CD4-positive, CD25-positive, alpha-beta regulatory T cell (primary cell): ENCODE measurements around the gene PCCA. TPM values are rescaled to one million over a fixed set of nuclear protein-coding genes. Genes with fewer than 3 reads are reported as not detected.

Experiments
- ATAC-seq, 2 donors: fragments of 150-1000 bp; cut with Tn5 transposase; one replicate each; pipeline ENCODE4 v1.10.0; 2021; ENCODE audit warnings: low read depth in 2 of 2, moderate number of reproducible peaks in 2 of 2, moderate library complexity in 1 of 2
- DNase-seq, 3 donors: peaks; one replicate each; pipeline versions ENCODE4 v3.0.0 to v3.0.0-alpha.2; 2012 to 2022; ENCODE audit warnings: mixed read lengths in 1 of 3
- H3K27ac ChIP-seq: one replicate; pipeline ENCODE4 v1.7.0; 2013; ENCODE audit warnings: mild to moderate bottlenecking, low read length; ENCODE audit not compliant: insufficient read depth, poor library complexity, severe bottlenecking
- H3K27me3 ChIP-seq: one replicate; pipeline ENCODE4 v1.7.0; 2013; ENCODE audit warnings: low read length; ENCODE audit not compliant: control insufficient read depth, insufficient read depth
- H3K36me3 ChIP-seq: one replicate; pipeline ENCODE4 v1.7.0; 2013; ENCODE audit warnings: mild to moderate bottlenecking, low read length, moderate library complexity; ENCODE audit not compliant: control insufficient read depth, insufficient read depth
- H3K4me1 ChIP-seq: 2 replicates; pipeline ENCODE4 v1.7.0; 2013; ENCODE audit warnings: mild to moderate bottlenecking, low read length; ENCODE audit not compliant: insufficient read depth, control insufficient read depth, poor library complexity, severe bottlenecking
- H3K4me3 ChIP-seq: one replicate; pipeline ENCODE4 v1.7.0; 2013; ENCODE audit warnings: low read depth, mild to moderate bottlenecking, low read length, moderate library complexity
- H3K9me3 ChIP-seq, 2 experiments: 1 replicate in 1 of 2; 2 replicates in 1 of 2; pipeline ENCODE4 v1.7.0; 2013; ENCODE audit warnings: low read length in 2 of 2, mild to moderate bottlenecking in 1 of 2, moderate library complexity in 1 of 2; ENCODE audit not compliant: control insufficient read depth in 2 of 2
- H3K27ac Mint-ChIP-seq, 3 donors: one replicate each; pipeline ENCODE4 v1.8.0; 2020 to 2022; ENCODE audit warnings: mild to moderate bottlenecking in 3 of 3, mixed read lengths in 3 of 3, moderate library complexity in 2 of 3
- H3K27me3 Mint-ChIP-seq: one replicate; pipeline ENCODE4 v1.8.0; 2022; ENCODE audit warnings: mild to moderate bottlenecking, mixed read lengths
- H3K36me3 Mint-ChIP-seq: one replicate; pipeline ENCODE4 v1.8.0; 2020; ENCODE audit warnings: mixed read lengths
- H3K4me1 Mint-ChIP-seq, 4 donors: one replicate each; pipeline ENCODE4 v1.8.0; 2020 to 2022; ENCODE audit warnings: mixed read lengths in 4 of 4, mild to moderate bottlenecking in 1 of 4
- H3K4me3 Mint-ChIP-seq, 4 donors: one replicate each; pipeline ENCODE4 v1.8.0; 2020 to 2022; ENCODE audit warnings: mild to moderate bottlenecking in 4 of 4, mixed read lengths in 4 of 4, moderate library complexity in 3 of 4
- H3K9me3 Mint-ChIP-seq, 7 donors: one replicate each; pipeline ENCODE4 v1.8.0; 2020 to 2022; ENCODE audit warnings: mixed read lengths in 7 of 7, mild to moderate bottlenecking in 3 of 7, moderate library complexity in 2 of 7
- polyA plus RNA-seq, 4 donors: library from polyadenylated mRNA; unstranded; fragments of 300-500 nt; fragmentation: Illumina TruSeq; gene quantifications; one replicate each; pipeline ENCODE4 v1.2.3, GENCODE V29; 2021
- total RNA-seq: library from RNA; stranded (reverse); gene quantifications from one replicate; pipeline ENCODE4 v1.2.3, GENCODE V29; 2022

PCCA gene
- total and polyA plus RNA-seq, 5 donors from 2014 or later, result 8.0 to 14.8 (median 10.4) TPM

- DNase-seq, result no peak
- Mint-ChIP-seq H3K4me3 (no peak overlapping the region), H3K36me3 (peaks cover 20% of the 10 kb centered on the region), H3K4me1 (peaks cover 10 to 16% (median 12%) of the 10 kb centered on the region in 4 donors), H3K9me3 (peaks cover 0 to 2% (median 1%) of the 10 kb centered on the region in 7 donors), H3K27me3 (no peaks in the 10 kb centered on the region), H3K27ac (no peak overlapping the region)
- Histone ChIP-seq H3K4me3 (no peak overlapping the region), H3K27me3 (no peaks in the 10 kb centered on the region), H3K36me3 (no peaks in the 10 kb centered on the region), H3K4me1 (no peaks in the 10 kb centered on the region), H3K9me3 (peaks cover 2 to 5% of the 10 kb centered on the region in 2 experiments), H3K27ac (no peak overlapping the region)
- ATAC-seq, result no peak
These were observed 250.6 kb downstream of the PCCA start for GRCh38 chr13:100339411-100339940.

DNA sequence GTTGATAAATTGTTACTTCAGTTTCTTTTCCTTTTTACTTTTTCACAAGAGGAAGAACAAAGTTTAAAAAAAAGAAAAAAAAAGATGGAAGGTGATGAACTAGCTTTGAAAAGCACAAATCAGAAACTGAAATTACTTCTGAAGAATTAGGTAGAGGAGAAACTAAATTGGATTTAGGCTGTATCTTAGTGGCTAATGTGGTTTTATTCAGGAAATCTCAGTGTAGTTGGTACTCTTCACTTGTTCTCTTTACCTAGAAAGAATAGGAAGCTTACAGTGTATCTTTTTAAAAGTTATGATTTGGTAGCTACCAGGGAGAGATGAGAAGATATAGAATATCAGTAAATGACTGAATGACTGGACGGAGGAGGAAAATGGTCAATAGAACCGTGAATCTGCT lies 252.0 kb downstream of the PCCA start:
- H3K4me1 ChIP-seq, result no peaks in the 10 kb centered on the region
- no peaks in the 10 kb centered on the region for H3K9me3 ChIP-seq
- H3K27ac Mint-ChIP-seq, result no peak overlapping the region
- H3K9me3 Mint-ChIP-seq, result no peaks in the 10 kb centered on the region
- no peak overlapping the region for H3K27ac ChIP-seq
- H3K27me3 Mint-ChIP-seq, result no peaks in the 10 kb centered on the region
- no peaks in the 10 kb centered on the region for H3K27me3 ChIP-seq
- DNase-seq (peak in 1 of 3 donors; percentile 19), ATAC-seq (no peak)
- peaks cover 10 to 16% (median 12%) of the 10 kb centered on the region in 4 donors for H3K4me1 Mint-ChIP-seq
- no peaks in the 10 kb centered on the region for H3K36me3 ChIP-seq
- H3K4me3 ChIP-seq, result no peak overlapping the region
- peaks cover 17% of the 10 kb centered on the region for H3K36me3 Mint-ChIP-seq
- H3K4me3 Mint-ChIP-seq, result no peak overlapping the region

- H3K27ac Mint-ChIP-seq, result no peak overlapping the region
- ATAC-seq, result no peak
These were observed 252.4 kb downstream of the PCCA start for GRCh38 chr13:100341327-100341726.

GRCh38 chr13:100344544-100344943 lies 255.7 kb downstream of the PCCA start:
- H3K4me1 Mint-ChIP-seq, result peaks cover 8 to 16% (median 12%) of the 10 kb centered on the region in 4 donors
- no peaks in the 10 kb centered on the region for H3K27me3 Mint-ChIP-seq
- H3K36me3 Mint-ChIP-seq, result peaks cover 21% of the 10 kb centered on the region
- no peaks in the 10 kb centered on the region for H3K9me3 ChIP-seq
- H3K27ac ChIP-seq, result no peak overlapping the region
- H3K36me3 ChIP-seq, result no peaks in the 10 kb centered on the region
- ATAC-seq (no peak), DNase-seq (no peak)
- no peaks in the 10 kb centered on the region for H3K27me3 ChIP-seq
- no peak overlapping the region for H3K4me3 ChIP-seq
- peaks cover 0 to 3% (median 0%) of the 10 kb centered on the region in 7 donors for H3K9me3 Mint-ChIP-seq
- no peak overlapping the region for H3K27ac Mint-ChIP-seq
- H3K4me1 ChIP-seq, result no peaks in the 10 kb centered on the region
- no peak overlapping the region for H3K4me3 Mint-ChIP-seq

More at GRCh38 chr13:100341327-100341726, 252.4 kb downstream of the PCCA start:
- Mint-ChIP-seq H3K4me3 (no peak overlapping the region), H3K27me3 (no peaks in the 10 kb centered on the region), H3K36me3 (peaks cover 21% of the 10 kb centered on the region), H3K9me3 (peaks cover 0 to 3% (median 0%) of the 10 kb centered on the region in 7 donors), H3K4me1 (peaks cover 10 to 16% (median 12%) of the 10 kb centered on the region in 4 donors)
- Histone ChIP-seq H3K9me3 (no peaks in the 10 kb centered on the region), H3K36me3 (no peaks in the 10 kb centered on the region), H3K4me1 (no peaks in the 10 kb centered on the region), H3K4me3 (no peak overlapping the region), H3K27ac (no peak overlapping the region), H3K27me3 (no peaks in the 10 kb centered on the region)
- DNase-seq, result no peak

- Mint-ChIP-seq H3K36me3 (peaks cover 15% of the 10 kb centered on the region), H3K4me3 (no peak overlapping the region), H3K27me3 (no peaks in the 10 kb centered on the region), H3K9me3 (peaks cover 0 to 3% (median 0%) of the 10 kb centered on the region in 7 donors), H3K27ac (no peak overlapping the region), H3K4me1 (no peaks in the 10 kb centered on the region)
- Histone ChIP-seq H3K36me3 (no peaks in the 10 kb centered on the region), H3K27me3 (no peaks in the 10 kb centered on the region), H3K9me3 (no peaks in the 10 kb centered on the region), H3K4me3 (no peak overlapping the region), H3K27ac (no peak overlapping the region), H3K4me1 (no peaks in the 10 kb centered on the region)
- DNase-seq (no peak), ATAC-seq (no peak)
These were observed 259.1 kb downstream of the PCCA start for GRCh38 chr13:100347968-100348367.

GRCh38 chr13:100349594-100349993 lies 260.7 kb downstream of the PCCA start:
- peaks cover 12% of the 10 kb centered on the region for H3K36me3 Mint-ChIP-seq
- Histone ChIP-seq H3K27me3 (no peaks in the 10 kb centered on the region), H3K4me1 (no peaks in the 10 kb centered on the region), H3K9me3 (no peaks in the 10 kb centered on the region), H3K27ac (no peak overlapping the region), H3K36me3 (no peaks in the 10 kb centered on the region), H3K4me3 (no peak overlapping the region)
- H3K27me3 Mint-ChIP-seq, result no peaks in the 10 kb centered on the region
- peaks cover 0 to 3% (median 0%) of the 10 kb centered on the region in 7 donors for H3K9me3 Mint-ChIP-seq
- H3K27ac Mint-ChIP-seq, result no peak overlapping the region
- no peak overlapping the region for H3K4me3 Mint-ChIP-seq
- DNase-seq (no peak), ATAC-seq (no peak)
- no peaks in the 10 kb centered on the region for H3K4me1 Mint-ChIP-seq

- Mint-ChIP-seq H3K4me3 (no peak overlapping the region), H3K9me3 (peaks cover 0 to 3% (median 0%) of the 10 kb centered on the region in 7 donors), H3K27ac (no peak overlapping the region), H3K27me3 (no peaks in the 10 kb centered on the region), H3K36me3 (peaks cover 19% of the 10 kb centered on the region), H3K4me1 (no peaks in the 10 kb centered on the region)
- DNase-seq, result no peak
- Histone ChIP-seq H3K27me3 (no peaks in the 10 kb centered on the region), H3K4me1 (no peaks in the 10 kb centered on the region), H3K9me3 (no peaks in the 10 kb centered on the region), H3K36me3 (no peaks in the 10 kb centered on the region), H3K27ac (no peak overlapping the region), H3K4me3 (no peak overlapping the region)
- no peak for ATAC-seq
These were observed 261.7 kb downstream of the PCCA start for GRCh38 chr13:100350601-100351000.

- H3K27me3 Mint-ChIP-seq, result no peaks in the 10 kb centered on the region
- H3K36me3 ChIP-seq, result no peaks in the 10 kb centered on the region
- H3K4me1 Mint-ChIP-seq, result no peaks in the 10 kb centered on the region
- DNase-seq (no peak), ATAC-seq (no peak)
- H3K4me3 Mint-ChIP-seq, result no peak overlapping the region
- no peak overlapping the region for H3K27ac Mint-ChIP-seq
- no peak overlapping the region for H3K27ac ChIP-seq
- no peaks in the 10 kb centered on the region for H3K27me3 ChIP-seq
- H3K4me1 ChIP-seq, result no peaks in the 10 kb centered on the region
- H3K9me3 Mint-ChIP-seq, result peaks cover 0 to 2% (median 0%) of the 10 kb centered on the region in 7 donors
- no peak overlapping the region for H3K4me3 ChIP-seq
- H3K36me3 Mint-ChIP-seq, result peaks cover 17% of the 10 kb centered on the region
- no peaks in the 10 kb centered on the region for H3K9me3 ChIP-seq
These were observed 267.5 kb downstream of the PCCA start for GRCh38 chr13:100356426-100356825.
